Transverse colon (tissue), 4 donors: ENCODE data around the gene FILIP1L. TPM values are rescaled to one million over a fixed set of nuclear protein-coding genes. Genes with fewer than 3 reads are reported as not detected.

Experiments used
- DNase-seq: peaks from one replicate; pipeline ENCODE4 v3.0.0-alpha.2; 2019
- H3K27ac ChIP-seq, 4 donors: fragments of 200-600 bp; sonication (generic); 2 replicates each; pipeline ENCODE4 v1.5.1; 2016 to 2018; ENCODE audit warnings: inconsistent platforms in 4 of 4
- H3K27me3 ChIP-seq: fragments of 200-600 bp; sonication (generic); 2 replicates; pipeline ENCODE4 v1.5.1; 2017; ENCODE audit warnings: inconsistent platforms
- H3K36me3 ChIP-seq, 4 donors: fragments of 200-600 bp; sonication (generic); 2 replicates each; pipeline ENCODE4 v1.5.1; 2017 to 2019; ENCODE audit warnings: inconsistent platforms in 4 of 4
- H3K4me1 ChIP-seq, 4 donors: fragments of 200-600 bp; sonication (generic); 2 replicates each; pipeline ENCODE4 v1.5.1; 2017 to 2020; ENCODE audit warnings: inconsistent platforms in 4 of 4
- H3K4me3 ChIP-seq, 4 donors: fragments of 200-600 bp; sonication (generic); 1 replicate in 1 of 4; 2 replicates in 3 of 4; pipeline versions ENCODE4 v1.5.1 to v1.6.1; 2017 to 2019; ENCODE audit warnings: inconsistent platforms in 4 of 4
- H3K9me3 ChIP-seq, 2 donors: fragments of 200-600 bp; sonication (generic); 2 replicates each; pipeline ENCODE4 v1.5.1; 2017 to 2019; ENCODE audit warnings: inconsistent platforms in 2 of 2
- CTCF ChIP-seq, 5 experiments: fragments of 200-600 bp in 3 of 5; fragments of 450-650 bp in 2 of 5; sonication (generic) in 3 of 5; IDR thresholded peaks; 1 replicate in 2 of 5; 2 replicates in 3 of 5; pipeline ENCODE4 v1.5.1; 2016 to 2017; ENCODE audit warnings: antibody characterized with exemption in 5 of 5, inconsistent platforms in 3 of 5, mild to moderate bottlenecking in 2 of 5, moderate library complexity in 1 of 5
- EP300 ChIP-seq: sonication (generic); formaldehyde crosslinking; IDR thresholded peaks from one replicate; pipeline ENCODE4 v1.6.1; 2017; ENCODE audit warnings: antibody characterized with exemption, low read depth
- POLR2A ChIP-seq: fragments of 450-650 bp; IDR thresholded peaks from one replicate; pipeline ENCODE4 v1.6.1; 2016; ENCODE audit warnings: antibody characterized with exemption, mild to moderate bottlenecking, moderate library complexity
- POLR2AphosphoS5 ChIP-seq, 3 donors: sonication (generic); formaldehyde crosslinking; IDR thresholded peaks; one replicate each; pipeline ENCODE4 v1.6.1; 2016; ENCODE audit warnings: antibody characterized with exemption in 3 of 3
- WGBS, 2 donors: methylation state at CpG; one replicate each; pipeline ENCODE4 v1.1.5; 2018; ENCODE audit warnings: low coverage in 1 of 2; 5-methylcytosine and 5-hydroxymethylcytosine counted together
- in situ Hi-C, 4 donors: fragments of 200-750 bp; cut with MboI; loops; one replicate each; pipeline versions ENCODE4 v1.15.0 to v1.15.1; 2017; ENCODE audit warnings: low sequenced_read_pairs in 3 of 4, low pct_ligation_motif_present in 1 of 4, low pct_unique_long_range_greater_than_20kb in 1 of 4
- intact Hi-C: fragments of 100-400 bp; cut with DNase I; formaldehyde crosslinking; loops from one replicate; pipeline ENCODE4 v1.15.1; 2023; ENCODE audit warnings: low total_unique reads
- total RNA-seq, 4 donors: library from RNA; depleted of rRNA; stranded (reverse); fragments of >200 nt; gene quantifications; one replicate each; pipeline ENCODE4 v1.1.0, GENCODE V29; 2016

FILIP1L gene
- total RNA-seq, 4 donors from 2014 or later: 12.3 to 38.2 (median 26.9) TPM

GRCh38 chr3:100002599-100003350 is 111.5 kb downstream of the FILIP1L start:
- intact Hi-C loops: no loop called here
- peak; percentile 49 for DNase-seq
- TF ChIP-seq CTCF (IDR thresholded peaks at IDR 0.05) (no peak), EP300 (no peak), POLR2A (no peak), POLR2AphosphoS5 (IDR thresholded peaks at IDR 0.05) (peak in 2 of 3 donors; percentile 26 to 54)
- in situ Hi-C loops: no loop called here
- H3K4me1 ChIP-seq: peaks cover 11 to 54% (median 30%) of the 10 kb centered on the region in 4 donors
- no peaks in the 10 kb centered on the region for H3K9me3 ChIP-seq
- peak overlapping the region; percentile 68 to 74 (median 72) for H3K27ac ChIP-seq
- H3K27me3 ChIP-seq: no peaks in the 10 kb centered on the region
- no peaks in the 10 kb centered on the region for H3K36me3 ChIP-seq
- 44 to 60% methylated on average over 1 to 4 of the region's 4 CpGs for WGBS, 2 donors
- no peak overlapping the region for H3K4me3 ChIP-seq

GRCh38 chr3:100001526-100002270 is 112.6 kb downstream of the FILIP1L start:
- peaks cover 11 to 44% (median 28%) of the 10 kb centered on the region in 4 donors for H3K4me1 ChIP-seq
- intact Hi-C loops (no loop called here), in situ Hi-C loops (no loop called here)
- TF ChIP-seq POLR2A: no peak
- no peak for TF ChIP-seq POLR2AphosphoS5 (IDR thresholded peaks at IDR 0.05)
- no peak for TF ChIP-seq CTCF (IDR thresholded peaks at IDR 0.05)
- no peak for TF ChIP-seq EP300
- WGBS, 2 donors: 84 to 90% methylated on average over 2 to 8 of the region's 8 CpGs
- no peaks in the 10 kb centered on the region for H3K36me3 ChIP-seq
- no peaks in the 10 kb centered on the region for H3K27me3 ChIP-seq
- peak overlapping the region in 1 of 4 donors; percentile 71 for H3K27ac ChIP-seq
- no peak overlapping the region for H3K4me3 ChIP-seq
- H3K9me3 ChIP-seq: no peaks in the 10 kb centered on the region
- no peak for DNase-seq

GRCh38 chr3:100001083-100001482 is 113.2 kb downstream of the FILIP1L start:
- no peak for DNase-seq
- H3K9me3 ChIP-seq: no peaks in the 10 kb centered on the region
- no peak overlapping the region for H3K4me3 ChIP-seq
- H3K27ac ChIP-seq: no peak overlapping the region
- H3K27me3 ChIP-seq: no peaks in the 10 kb centered on the region
- H3K36me3 ChIP-seq: no peaks in the 10 kb centered on the region
- no peak for TF ChIP-seq POLR2AphosphoS5 (IDR thresholded peaks at IDR 0.05)
- TF ChIP-seq CTCF (IDR thresholded peaks at IDR 0.05): no peak
- no peak for TF ChIP-seq EP300
- no peak for TF ChIP-seq POLR2A
- H3K4me1 ChIP-seq: peaks cover 11 to 38% (median 24%) of the 10 kb centered on the region in 4 donors
- 99 to 100% methylated on average over 3 of the region's 3 CpGs for WGBS, 2 donors
- in situ Hi-C loops (no loop called here), intact Hi-C loops (no loop called here)

- Histone ChIP-seq H3K9me3 (no peaks in the 10 kb centered on the region), H3K4me3 (no peak overlapping the region), H3K27me3 (no peaks in the 10 kb centered on the region), H3K4me1 (peaks cover 6 to 23% (median 18%) of the 10 kb centered on the region in 4 donors), H3K27ac (no peak overlapping the region), H3K36me3 (no peaks in the 10 kb centered on the region)
- WGBS, 2 donors: 100% methylated on average over 2 of the region's 2 CpGs; no CpG with 5 or more reads in 1 of the 2 donors
- TF ChIP-seq EP300 (no peak), CTCF (IDR thresholded peaks at IDR 0.05) (no peak), POLR2AphosphoS5 (IDR thresholded peaks at IDR 0.05) (no peak), POLR2A (no peak)
- DNase-seq: no peak
- intact Hi-C loops (no loop called here), in situ Hi-C loops (no loop called here)
Measured at GRCh38 chr3:99999536-99999935, 114.8 kb downstream of the FILIP1L start.
